Stimulated activated CD8-positive, alpha-beta memory T cell treated with anti-CD3 and anti-CD28 coated beads, Interleukin-12 subunit alpha, Interleukin-12 subunit beta, amount 100 ng/mL, for 1 hour (primary cell): ENCODE results near the gene UBE2D1.

ENCODE experiments used
- DNase-seq: peaks from one replicate; pipeline ENCODE4 v3.0.0-alpha.2; 2020; ENCODE audit warnings: low read depth

The UBE2D1 gene

GRCh38 chr10:58341422-58341821 is 6.6 kb downstream of the UBE2D1 start:
- no peak for DNase-seq

DNA sequence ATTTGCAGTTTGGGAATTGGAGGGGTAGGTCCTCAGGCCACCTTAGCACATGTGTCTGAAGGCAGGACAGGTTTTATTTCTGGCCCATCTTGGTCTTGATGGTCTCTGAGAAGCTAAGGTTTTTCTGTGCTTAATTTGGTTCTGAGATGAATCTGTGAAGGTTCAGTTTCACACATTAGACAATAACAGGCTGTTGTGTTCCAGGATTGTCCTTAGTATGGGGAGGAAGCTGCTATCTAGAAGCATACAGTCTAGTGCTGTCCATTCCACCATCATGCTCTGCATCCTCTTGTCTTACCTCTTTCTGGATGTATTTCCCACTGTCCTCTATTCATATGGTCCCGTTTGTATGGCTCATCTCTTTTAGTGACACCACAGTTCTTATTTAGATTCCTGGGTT is 7.1 kb downstream of the UBE2D1 start:
- DNase-seq = no peak

DNA sequence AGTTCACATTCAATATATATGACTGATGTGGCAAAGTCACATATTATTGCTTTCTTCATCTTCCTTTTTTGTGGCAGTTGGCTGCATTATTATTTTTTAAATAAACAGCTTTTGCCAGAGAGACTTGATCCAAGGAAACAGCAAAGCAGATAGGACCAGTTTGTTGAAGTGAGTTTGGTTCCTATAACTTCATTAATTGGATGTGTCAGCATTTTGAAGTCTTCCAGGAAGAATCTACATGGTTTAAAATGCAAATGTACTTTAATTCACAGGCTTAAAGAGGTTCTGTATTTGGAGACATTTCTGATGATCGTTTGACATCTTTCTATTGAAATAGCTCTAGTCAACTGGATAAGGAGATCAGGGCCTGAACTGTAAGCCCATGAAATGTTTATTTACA is 13.2 kb downstream of the UBE2D1 start:
- DNase-seq = no peak

DNA sequence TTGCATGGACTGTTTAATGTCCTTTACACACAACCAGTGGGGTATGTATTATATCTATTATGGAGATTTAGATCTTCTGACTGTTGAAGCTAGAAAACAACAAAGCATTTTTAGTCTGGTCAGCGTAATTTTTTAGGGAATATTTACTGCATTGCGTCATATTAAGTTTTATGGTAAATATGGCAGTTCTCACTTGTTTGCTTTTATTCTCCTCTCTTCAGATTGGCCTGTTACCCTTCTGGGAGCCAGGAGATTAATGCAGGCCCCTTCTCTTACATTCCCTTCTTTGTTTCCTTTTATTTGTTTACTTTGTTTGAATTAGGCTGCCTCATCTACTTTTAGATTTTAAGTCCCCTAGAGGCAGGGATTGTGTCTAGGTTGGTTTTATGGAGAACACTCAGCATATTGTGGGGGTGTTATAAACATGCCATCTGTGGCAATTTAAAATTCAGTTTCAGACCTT is 13.8 kb downstream of the UBE2D1 start:
- no peak for DNase-seq

DNA sequence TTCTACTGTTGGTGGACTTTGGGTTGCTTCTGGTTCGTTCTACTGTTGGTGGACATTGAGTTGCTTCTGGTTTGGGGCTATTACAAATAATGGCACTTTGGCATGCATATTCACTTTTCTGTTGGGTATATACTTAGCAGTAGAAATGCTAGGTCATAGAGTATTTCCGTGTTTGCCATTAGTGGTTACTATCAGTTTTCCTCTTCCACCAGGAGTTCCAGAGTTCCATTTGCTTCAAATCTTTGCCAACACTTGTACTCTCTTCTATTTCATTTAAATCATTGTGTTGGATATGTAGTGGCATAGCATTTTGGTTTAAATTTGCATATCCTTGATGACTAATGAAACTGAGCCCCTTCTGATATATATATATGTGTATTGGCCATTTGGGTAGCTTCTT is 15.2 kb downstream of the UBE2D1 start:
- no peak for DNase-seq

GRCh38 chr10:58350619-58351323 is 16.0 kb downstream of the UBE2D1 start:
- DNase-seq = no peak

DNA sequence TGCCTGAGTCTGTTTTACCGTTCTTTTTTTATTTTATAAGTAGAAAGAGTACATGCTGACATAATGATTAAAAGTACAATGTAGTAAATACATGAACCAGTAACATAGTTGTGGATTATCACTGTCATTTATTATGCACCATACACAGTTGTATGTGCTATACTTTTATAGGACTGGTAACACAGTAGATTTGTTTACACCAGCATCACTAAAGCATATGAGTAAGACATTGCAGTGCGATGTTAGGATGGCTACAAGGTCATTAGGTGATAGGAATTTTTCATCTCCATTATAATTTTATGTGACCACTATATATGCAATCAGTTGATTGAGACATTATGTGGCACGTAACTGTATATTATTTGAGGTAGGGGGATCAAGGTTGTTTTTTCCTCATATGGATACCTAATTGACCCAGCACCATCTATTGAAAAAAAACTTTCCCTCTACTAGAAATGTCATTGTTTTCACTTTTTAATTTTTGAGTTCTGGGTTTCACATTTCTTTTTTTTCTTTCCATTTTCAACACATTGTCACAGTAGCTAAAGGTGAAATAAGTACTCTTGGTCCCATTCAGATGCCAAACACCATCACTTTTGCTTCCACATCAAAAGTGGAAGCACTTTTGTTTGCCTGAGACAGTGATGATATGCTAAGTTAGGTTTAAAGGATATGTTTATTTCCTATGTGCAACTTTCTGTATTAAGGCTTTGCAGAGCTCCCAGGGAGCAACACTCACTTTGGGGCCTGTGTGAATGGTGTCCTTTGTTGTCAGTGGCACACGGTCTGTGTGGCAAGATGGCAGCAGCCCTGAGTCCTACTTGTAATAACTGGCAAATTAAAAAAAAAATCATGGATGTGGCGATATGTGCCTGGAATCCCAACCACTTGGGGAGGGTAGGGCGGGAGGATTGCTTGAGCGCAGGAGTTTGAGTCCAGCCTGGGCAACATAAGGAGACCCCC is 17.1 kb downstream of the UBE2D1 start:
- no peak for DNase-seq

- no peak for DNase-seq
Measured at GRCh38 chr10:58352956-58353610, 18.3 kb downstream of the UBE2D1 start.

DNA sequence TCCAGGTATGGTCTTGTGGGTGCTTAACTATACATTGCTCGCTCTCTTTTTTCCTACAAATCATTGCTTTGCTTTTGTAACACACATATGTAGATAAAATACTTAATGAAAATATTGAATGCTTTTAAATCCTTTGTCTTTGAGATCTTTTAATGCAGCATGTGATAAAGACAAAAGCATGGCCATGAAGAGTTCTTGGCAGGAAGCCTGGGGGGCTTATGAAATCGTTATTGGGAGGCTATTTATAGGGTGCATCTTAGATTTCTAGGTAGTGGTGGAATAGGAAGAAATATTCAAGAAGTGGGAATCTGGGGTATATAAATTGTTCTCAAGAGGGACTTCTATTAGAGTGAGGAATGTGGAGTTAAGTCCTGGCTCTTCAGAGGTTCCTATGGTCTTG is 21.9 kb downstream of the UBE2D1 start:
- DNase-seq = no peak

- DNase-seq = no peak
Measured at GRCh38 chr10:58358314-58358933, 23.6 kb downstream of the UBE2D1 start.

DNA sequence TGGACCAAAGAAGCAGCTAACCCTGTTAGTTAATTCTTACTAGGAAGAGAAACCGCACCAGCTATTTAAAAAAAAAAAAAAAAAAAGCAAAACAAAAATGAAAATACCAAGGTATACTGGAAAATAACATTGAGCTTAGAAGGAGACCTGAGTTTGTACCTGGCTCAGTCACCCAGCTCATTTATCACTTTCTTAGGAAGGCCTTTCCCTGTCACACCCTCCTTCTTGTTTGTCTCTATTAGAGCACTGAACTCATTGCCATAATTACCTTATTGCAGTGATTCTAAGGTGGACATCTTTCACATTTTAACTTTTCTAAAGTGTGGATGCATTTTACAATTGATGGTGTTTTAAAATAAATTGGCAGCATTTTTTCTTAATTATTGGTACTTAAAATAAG is 24.1 kb downstream of the UBE2D1 start:
- no peak for DNase-seq

DNA sequence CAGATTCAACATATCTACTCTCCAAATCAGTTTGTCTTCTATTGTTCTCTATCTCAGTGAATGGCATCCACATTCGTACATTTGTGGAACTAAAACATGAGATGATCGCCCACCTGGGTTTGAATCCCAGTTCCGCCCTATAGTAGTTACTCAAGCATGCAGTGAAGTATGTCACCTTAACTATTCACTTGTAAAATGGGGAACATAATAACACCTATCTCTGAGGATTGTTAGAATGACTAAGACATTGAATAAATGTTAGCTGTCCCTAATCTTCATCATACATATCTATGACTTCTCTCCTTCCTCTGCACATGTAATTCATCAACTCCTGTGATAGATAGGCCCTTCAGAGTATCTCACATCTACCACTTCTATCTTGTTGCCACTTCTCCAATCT is 24.7 kb downstream of the UBE2D1 start:
- DNase-seq = no peak

- DNase-seq = no peak
Measured at GRCh38 chr10:58360412-58361004, 25.7 kb downstream of the UBE2D1 start.

DNA sequence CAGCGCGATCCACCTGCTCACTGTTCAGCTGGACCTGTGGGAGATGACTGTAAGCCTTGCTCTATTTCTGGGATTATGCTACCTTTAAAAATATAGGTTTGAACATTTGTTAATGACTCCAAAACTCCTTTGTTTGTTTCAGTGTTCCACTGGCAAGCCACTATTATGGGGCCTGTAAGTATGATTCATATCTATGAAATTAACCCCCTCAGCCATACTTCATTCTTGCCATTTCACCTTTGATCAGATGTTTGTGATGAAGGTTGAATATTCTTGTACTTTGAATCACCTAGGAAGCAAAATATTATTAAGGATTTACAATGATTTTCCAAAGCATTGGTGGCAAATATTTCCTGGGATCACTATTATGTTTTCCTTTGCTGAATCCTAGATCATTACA is 26.5 kb downstream of the UBE2D1 start:
- no peak for DNase-seq

DNA sequence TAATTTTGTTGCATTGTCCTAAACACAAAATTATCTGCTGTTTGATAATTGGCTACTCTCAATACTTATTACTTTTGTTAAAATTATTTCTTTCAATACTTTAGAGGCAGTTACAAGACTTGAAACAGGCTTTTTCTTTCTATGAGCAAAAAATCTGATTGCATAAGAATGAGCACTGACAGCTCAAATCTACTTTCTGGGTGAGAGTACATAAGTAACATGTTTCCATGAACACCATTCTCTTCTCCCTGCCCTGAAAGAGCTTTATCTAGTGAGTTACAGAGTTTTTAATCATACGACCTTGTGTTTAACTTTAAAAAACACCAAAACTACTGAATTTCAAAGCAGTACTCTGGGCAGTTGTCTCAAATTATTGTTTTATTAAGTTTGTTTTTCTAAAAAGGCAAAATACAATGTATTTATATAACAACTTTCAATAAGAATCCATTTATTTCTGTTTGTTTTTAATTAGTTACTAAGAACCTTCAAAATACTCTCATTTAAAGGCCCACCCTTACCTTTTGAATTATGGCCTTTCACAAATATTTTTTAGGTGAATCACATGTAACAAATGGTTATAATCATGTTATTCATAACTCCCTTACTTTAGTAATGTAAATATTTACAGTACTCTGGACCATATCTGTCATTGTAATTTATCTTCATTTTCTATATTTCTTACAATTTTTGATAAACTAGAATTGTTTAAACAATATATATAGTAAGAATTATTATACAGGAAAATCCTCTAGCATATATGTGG is 27.4 kb downstream of the UBE2D1 start:
- no peak for DNase-seq

- DNase-seq = no peak
Measured at GRCh38 chr10:58367069-58367468, 32.3 kb downstream of the UBE2D1 start.

- DNase-seq = no peak
Measured at GRCh38 chr10:58371473-58371872, 36.7 kb downstream of the UBE2D1 start.

- no peak for DNase-seq
Measured at GRCh38 chr10:58372607-58373441, 38.0 kb downstream of the UBE2D1 start.

DNA sequence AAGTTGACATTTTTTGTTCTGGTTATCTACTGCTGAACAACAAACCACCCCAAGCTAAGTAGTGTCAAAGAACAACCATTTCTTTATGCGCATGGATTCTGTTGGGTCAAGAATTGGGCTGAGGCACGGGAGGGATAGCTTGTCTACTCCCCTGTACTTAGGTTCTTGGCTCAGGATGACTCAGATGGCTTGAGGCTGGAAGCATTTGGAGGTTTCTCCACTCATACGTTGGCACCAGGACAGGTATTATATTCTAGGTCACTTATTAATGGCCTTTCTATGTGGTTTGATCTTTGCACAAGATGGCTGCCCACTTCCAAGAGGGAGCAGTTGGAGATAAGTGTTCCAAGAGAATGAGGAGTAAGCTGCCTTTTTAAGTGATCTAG is 38.6 kb downstream of the UBE2D1 start:
- DNase-seq = no peak

DNA sequence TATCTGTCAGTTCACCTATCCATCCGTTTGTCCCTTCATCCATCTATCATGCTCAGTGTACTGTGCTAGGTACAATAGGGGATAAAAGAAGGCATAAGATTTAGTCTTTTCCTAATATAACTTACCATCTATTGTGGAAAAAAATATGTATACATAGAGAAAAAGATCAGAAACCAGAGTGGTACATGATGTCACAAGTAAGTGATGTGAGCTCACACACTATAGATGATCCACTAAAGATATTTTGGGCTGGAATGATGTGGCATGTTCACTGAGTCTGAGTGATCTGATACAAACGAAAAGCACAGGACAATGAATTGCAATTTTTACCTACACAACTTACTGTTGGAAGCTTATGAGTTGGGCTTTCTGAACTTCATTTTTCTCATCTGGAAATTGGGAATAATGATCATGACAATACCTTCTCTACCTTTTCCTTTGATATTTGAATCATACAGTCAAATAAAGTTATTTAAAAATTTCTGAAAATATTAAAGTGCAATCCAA is 47.7 kb downstream of the UBE2D1 start:
- DNase-seq = no peak
